Activated CD8-positive, alpha-beta memory T cell treated with anti-CD3 and anti-CD28 coated beads for 36 hours (primary cell): ENCODE measurements around the gene ATL2. TPM values are rescaled to one million over a fixed set of nuclear protein-coding genes. Genes with fewer than 3 reads are reported as not detected.
"Not testable (repeated sequence)": the region's sequence is repeated elsewhere in the genome, so short reads cannot be mapped to it uniquely, and the experiment has no call there.

Experiments used
- CTCF ChIA-PET: fragments of 350-600 bp; sonication (Branson Sonifier 250); formaldehyde crosslinking; loops from one replicate; lab custom pipeline; 2021; ENCODE audit warnings: antibody characterized with exemption; lab: Charles Lee
- POLR2A ChIA-PET: fragments of 350-600 bp; sonication (Branson Sonifier 250); formaldehyde crosslinking; loops from one replicate; lab custom pipeline; 2021; ENCODE audit warnings: antibody characterized with exemption; lab: Charles Lee
- total RNA-seq, 2 experiments: library from RNA; stranded (reverse); gene quantifications; one replicate each; pipeline ENCODE4 v1.2.3, GENCODE V29; 2021

Gene ATL2
- total RNA-seq, 2 experiments from 2014 or later = 64.5 to 65.8 TPM

DNA sequence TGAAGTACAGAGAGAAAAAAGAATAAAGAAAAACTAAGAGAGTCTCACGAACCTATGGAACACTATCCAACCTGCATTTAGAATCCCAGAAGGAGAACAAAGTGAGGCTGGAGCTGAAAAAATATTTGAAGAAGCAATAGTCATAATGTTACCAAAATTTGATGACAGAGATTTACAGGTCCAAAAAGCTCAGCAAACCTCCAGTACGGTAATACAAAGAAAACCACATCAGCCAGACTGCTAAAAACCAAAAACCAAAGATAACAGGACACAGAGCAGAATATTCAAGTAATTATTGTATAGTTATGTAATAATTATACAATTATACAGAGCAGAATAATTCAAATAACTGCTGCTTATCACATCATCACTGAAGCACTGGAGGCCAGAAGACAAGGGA is 23.7 kb downstream of the ATL2 start:
- ChIA-PET CTCF (interaction anchor here (1.1 to 1.2 kb wide), 2 partner anchors 21 to 121 kb away, joined by 3 read pairs; no protein-coding TSS in a partner anchor), POLR2A (no interaction called here)

GRCh38 chr2:38352336-38352735 is 24.7 kb downstream of the ATL2 start:
- ChIA-PET POLR2A (interaction anchor here (1.0 kb wide), 1 partner anchor 10 kb away, joined by 3 read pairs; no protein-coding TSS in a partner anchor), CTCF (interaction anchor here (0.6 to 1.1 kb wide), 3 partner anchors 24 to 184 kb away, joined by 3 to 4 read pairs (median 4); no protein-coding TSS in a partner anchor)

GRCh38 chr2:38345323-38346038 is 31.6 kb downstream of the ATL2 start:
- ChIA-PET CTCF (no interaction called here), POLR2A (no interaction called here)

DNA sequence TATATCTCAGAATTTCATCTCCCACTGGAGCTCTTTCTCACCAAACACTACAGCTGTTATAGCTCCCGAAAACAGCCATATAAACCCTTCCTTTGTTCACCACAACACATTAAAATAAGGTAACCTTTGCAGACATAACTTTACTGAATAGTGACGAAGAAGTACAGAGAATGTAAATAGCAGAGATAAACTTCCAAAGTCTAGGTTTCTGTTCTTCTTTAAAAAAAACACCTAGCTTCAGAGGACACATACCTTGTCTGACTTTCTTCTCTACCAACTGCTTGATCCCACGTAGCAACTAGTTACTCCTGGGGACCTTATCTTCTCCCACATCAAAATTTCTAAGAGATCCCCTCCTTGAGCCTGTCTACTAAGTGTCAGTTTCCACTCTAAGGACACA is 32.3 kb downstream of the ATL2 start:
- ChIA-PET CTCF (no interaction called here), POLR2A (no interaction called here)

- CTCF ChIA-PET = interaction anchor here (0.6 kb wide), 1 partner anchor 56 kb away, joined by 3 read pairs; no protein-coding TSS in a partner anchor
- POLR2A ChIA-PET = interaction anchor here (1.0 kb wide), 1 partner anchor 9 kb away, joined by 3 read pairs; no protein-coding TSS in a partner anchor
Measured at GRCh38 chr2:38343212-38343611, 33.9 kb downstream of the ATL2 start.

GRCh38 chr2:38336621-38337020 is 40.5 kb downstream of the ATL2 start:
- ChIA-PET POLR2A (no interaction called here), CTCF (no interaction called here)

DNA sequence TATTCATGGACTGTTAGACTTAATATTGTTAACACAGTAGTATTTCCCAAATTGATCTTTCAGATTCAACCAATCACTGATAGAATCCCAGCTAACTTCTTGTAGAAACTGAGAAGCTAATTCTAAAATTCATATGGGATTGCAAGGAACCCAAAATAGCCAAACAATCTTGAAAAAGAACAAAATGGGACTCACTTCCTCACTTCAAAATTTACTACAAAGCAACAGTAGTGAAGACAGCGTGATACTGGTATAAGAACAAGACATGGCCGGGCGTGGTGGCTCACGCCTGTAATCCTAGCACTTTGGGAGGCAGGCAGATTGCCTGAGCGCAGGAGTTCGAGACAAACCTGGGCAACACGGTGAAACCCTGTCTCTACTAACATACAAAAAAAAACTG is 46.3 kb downstream of the ATL2 start:
- CTCF ChIA-PET = interaction anchor here (0.7 kb wide), 1 partner anchor 99 kb away, joined by 3 read pairs; no protein-coding TSS in a partner anchor

DNA sequence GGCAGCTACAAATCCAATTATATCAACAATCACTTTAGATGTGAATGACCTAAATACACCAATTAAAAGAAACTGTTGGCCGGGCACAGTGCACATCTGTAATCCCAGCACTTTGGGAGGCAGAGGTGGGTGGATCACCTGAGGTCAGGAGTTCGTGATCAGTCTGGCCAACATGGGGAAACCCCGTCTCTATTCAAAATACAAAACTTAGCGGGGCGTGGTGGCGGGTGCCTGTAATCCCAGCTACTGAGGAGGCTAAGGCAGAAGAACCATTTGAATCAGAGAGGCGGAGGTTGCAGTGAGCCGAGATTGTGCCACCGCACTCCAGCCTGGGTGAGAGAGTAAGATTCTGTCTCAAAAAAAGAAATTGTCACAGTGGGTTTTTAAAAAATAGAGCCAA is 49.5 kb downstream of the ATL2 start:
- POLR2A ChIA-PET = interaction anchor here (0.6 kb wide), 1 partner anchor 589 kb away, joined by 10 read pairs; no protein-coding TSS in a partner anchor

More for the DNA sequence above, 46.3 kb downstream of the ATL2 start:
- POLR2A ChIA-PET = no interaction called here

DNA sequence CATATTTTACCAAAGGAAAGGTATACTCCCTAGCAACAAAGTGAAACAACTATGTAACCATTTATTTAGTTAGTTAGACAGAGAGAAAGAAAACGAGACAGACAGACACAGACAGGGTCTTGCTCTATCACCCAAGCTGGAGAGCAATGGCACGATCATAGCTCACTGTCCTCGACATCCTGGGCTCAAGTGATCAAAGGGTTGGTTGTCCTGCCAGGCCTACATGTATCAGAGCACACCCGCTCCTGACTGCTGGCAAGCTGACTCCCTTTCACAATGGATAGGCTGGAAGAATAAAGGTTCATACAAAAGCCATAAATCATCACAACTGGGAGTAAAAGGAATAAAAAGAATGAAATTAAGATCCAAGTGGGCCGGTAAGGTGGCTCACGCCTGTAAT is 53.5 kb downstream of the ATL2 start:
- POLR2A ChIA-PET = no interaction called here
- CTCF ChIA-PET = no interaction called here

More for the DNA sequence above, 49.5 kb downstream of the ATL2 start:
- CTCF ChIA-PET = interaction anchor here (0.6 to 1.6 kb wide), 3 partner anchors 12 to 70 kb away, joined by 4 to 6 read pairs (median 5); no protein-coding TSS in a partner anchor

- CTCF ChIA-PET = no interaction called here
- POLR2A ChIA-PET = no interaction called here
Measured at GRCh38 chr2:38322224-38322914, 54.7 kb downstream of the ATL2 start.

GRCh38 chr2:38319240-38319639 is 57.8 kb downstream of the ATL2 start:
- CTCF ChIA-PET, POLR2A ChIA-PET: not testable (repeated sequence)

DNA sequence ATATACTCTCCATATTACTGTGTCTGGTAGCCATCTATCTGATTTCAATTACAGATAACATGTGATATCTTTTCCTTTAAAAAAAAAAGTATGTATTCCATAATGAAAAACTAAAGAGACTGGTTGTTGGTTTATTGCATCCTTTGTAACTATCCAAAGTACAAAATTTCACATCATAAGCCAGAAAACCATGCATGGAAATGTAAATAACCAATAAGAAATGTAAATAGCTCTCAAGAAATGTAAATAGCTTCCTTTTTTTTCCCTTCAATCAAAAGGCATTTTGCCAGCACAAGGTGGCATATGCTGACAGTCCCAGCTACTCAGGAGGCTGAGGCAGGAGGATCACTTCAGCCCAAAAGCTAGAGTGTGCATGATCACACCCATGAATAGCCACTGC is 59.3 kb downstream of the ATL2 start:
- POLR2A ChIA-PET = no interaction called here
- CTCF ChIA-PET = interaction anchor here (0.7 to 4.4 kb wide), 2 partner anchors 59 to 191 kb away, joined by 3 to 37 read pairs; no protein-coding TSS in a partner anchor

DNA sequence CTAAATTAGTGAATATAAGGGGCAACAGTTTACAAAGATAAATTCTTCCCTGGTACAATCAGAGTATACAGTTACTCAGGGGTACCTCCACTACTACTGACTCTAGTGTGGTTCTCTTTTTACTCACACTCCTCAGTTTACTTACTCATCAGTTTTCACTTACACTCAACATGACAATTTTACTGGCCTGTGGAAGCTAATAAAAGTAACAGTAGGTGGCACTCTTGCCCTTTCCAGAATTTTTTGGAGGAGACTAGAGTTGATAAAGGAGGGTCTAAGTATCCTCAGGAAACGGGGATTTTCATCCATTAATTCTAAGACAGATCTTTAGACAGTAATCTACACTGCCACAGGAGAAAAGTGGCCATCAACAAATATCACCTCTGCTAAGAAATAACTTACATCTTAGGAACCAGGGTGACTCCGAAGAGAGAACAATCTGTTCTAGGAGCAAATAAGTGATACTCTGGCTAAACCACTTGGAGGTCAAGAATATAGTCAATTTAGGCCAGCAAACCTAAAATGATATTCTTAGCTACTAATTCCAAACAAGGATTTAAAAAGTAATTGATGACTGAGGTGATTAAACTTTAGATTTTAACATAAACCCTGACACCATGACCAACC is 61.3 kb downstream of the ATL2 start:
- POLR2A ChIA-PET = interaction anchor here (0.5 to 0.9 kb wide), 2 partner anchors 72 to 146 kb away, joined by 4 to 12 read pairs; no protein-coding TSS in a partner anchor

GRCh38 chr2:38308821-38309220 is 68.3 kb downstream of the ATL2 start:
- ChIA-PET POLR2A (interaction anchor here (0.6 kb wide), 1 partner anchor 424 kb away, joined by 3 read pairs; no protein-coding TSS in a partner anchor), CTCF (interaction anchor here (1.3 kb wide), 1 partner anchor 199 kb away, joined by 7 read pairs; no protein-coding TSS in a partner anchor)

More for the DNA sequence above, 61.3 kb downstream of the ATL2 start:
- CTCF ChIA-PET = interaction anchor here (0.6 to 4.4 kb wide), 14 partner anchors 10 to 243 kb away, joined by 3 to 37 read pairs (median 5); partner anchors contain the start of gene ATL2

GRCh38 chr2:38301969-38302702 is 74.9 kb downstream of the ATL2 start:
- CTCF ChIA-PET = no interaction called here
- POLR2A ChIA-PET = no interaction called here

DNA sequence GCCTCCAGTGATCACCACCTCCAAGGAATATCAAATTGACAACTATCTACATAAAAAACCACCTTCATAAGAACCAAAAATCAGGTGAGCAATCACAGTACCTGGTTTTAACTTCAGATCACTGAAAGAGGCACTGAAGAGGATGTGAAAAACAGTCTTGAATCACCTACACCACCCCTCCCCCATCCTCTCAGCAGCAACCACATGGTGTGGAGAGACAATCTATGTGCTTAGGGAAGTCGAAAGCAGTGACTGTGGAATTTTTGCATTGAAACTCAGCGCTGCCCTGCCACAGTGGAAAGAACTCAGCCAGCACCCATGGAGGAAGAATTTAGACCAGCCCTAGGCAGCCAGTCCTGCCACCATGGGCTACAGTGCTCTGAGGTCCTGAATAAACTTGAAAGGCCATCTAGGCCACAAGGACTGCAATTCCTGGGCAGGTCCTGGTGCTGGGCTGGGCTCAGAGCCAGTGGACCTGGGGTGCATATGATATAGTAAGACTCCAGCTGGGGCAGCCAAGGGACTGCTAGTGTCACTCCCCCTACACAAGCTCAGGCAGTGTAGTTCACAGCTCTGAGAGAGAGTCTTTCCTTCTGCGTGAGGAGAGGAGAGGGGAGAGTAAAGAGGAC is 75.6 kb downstream of the ATL2 start:
- CTCF ChIA-PET = no interaction called here

GRCh38 chr2:38298539-38298938 is 78.5 kb downstream of the ATL2 start:
- ChIA-PET POLR2A (no interaction called here), CTCF (no interaction called here)

More for the DNA sequence above, 75.6 kb downstream of the ATL2 start:
- POLR2A ChIA-PET = no interaction called here

DNA sequence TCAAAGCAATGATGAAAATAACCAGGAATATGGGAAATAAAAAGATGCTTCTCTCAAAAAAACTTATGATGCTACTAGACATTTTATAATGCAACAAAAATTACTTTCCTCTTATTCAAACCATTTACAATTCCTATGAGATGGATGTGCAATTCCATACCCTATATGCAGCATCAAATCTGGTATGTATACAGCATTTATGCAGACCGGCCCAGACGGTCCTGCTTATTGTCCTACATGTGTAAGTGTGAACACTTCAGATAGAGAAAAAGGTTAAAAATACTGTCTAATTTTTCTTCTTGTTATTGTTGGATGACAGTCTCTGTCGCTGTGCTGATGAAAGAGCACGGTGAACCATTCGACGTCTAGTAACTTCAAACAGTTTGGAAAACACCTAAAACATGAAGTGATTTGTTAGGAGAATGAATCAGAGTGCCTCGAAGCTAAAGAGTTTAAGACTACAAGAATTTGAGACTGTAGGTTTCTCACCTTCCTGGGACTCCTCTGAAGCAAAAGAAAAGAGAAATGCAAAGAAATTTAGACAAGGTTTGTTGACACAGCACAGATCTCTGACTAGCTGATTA is 80.8 kb downstream of the ATL2 start:
- POLR2A ChIA-PET = no interaction called here
- CTCF ChIA-PET = no interaction called here
